ENCODE measurements around the gene PDE11A. TPM values are rescaled to one million over a fixed set of nuclear protein-coding genes. Genes with fewer than 3 reads are reported as not detected.

PDE11A gene
- total and polyA plus RNA-seq, 4 donors = 1.0 to 5.9 (median 1.7) TPM

DNA sequence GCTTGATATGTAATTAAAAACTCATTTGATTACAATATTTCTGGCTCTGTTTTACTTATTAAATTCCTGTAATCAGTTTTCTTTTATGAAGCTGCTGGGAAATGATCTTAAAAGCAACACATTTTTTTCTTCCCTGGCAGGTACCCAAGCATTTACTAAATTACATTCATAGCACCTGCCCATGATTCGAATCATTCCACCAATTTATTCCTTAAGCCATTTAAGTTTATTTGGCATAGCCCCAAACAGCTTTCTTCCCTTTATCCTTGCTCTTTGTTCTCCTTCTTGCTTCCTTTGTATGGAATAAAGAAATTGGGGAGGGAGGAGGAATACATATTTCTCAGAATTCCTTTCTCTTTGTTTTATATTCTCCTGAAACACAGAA, 438.7 kb downstream of the PDE11A start:
- H3K9me3 ChIP-seq (ENCODE audit: control insufficient read depth in 4 of 4, low read length in 3 of 4) = no peaks in the 10 kb centered on the region
- WGBS = 79% methylated on average over 1 of the region's 1 CpG
- H3K36me3 ChIP-seq (ENCODE audit: control insufficient read depth in 4 of 4, insufficient read depth in 3 of 4, low read depth in 1 of 4, low read length in 3 of 4) = no peaks in the 10 kb centered on the region
- H3K27ac ChIP-seq (ENCODE audit: low read depth in 1 of 2, low read length in 2 of 2) = no peak overlapping the region
- H3K4me3 ChIP-seq (ENCODE audit: low read depth in 1 of 3, low read length in 3 of 3) = no peak overlapping the region
- no peaks in the 10 kb centered on the region for H3K4me1 ChIP-seq (ENCODE audit: control insufficient read depth in 4 of 4, insufficient read depth in 4 of 4, low read length in 3 of 4)
- TF ChIP-seq FOXA2 (IDR thresholded peaks at IDR 0.05) (no peak), TAF1 (conservative IDR thresholded peaks at IDR 0.05) (no peak), SP1 (IDR thresholded peaks at IDR 0.05) (no peak), JUND (IDR thresholded peaks at IDR 0.05) (no peak), ZBTB33 (IDR thresholded peaks at IDR 0.05) (no peak), ATF3 (IDR thresholded peaks at IDR 0.05) (no peak)
- TF ChIP-seq, protein P1, sequence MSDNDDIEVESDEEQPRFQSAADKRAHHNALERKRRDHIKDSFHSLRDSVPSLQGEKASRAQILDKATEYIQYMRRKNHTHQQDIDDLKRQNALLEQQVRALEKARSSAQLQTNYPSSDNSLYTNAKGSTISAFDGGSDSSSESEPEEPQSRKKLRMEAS (IDR thresholded peaks at IDR 0.05) = no peak
- no peaks in the 10 kb centered on the region for H3K27me3 ChIP-seq (ENCODE audit: control insufficient read depth in 4 of 4, insufficient read depth in 4 of 4, low read length in 3 of 4)
- DNase-seq (ENCODE audit: low spot score) = no peak
- H3K9ac ChIP-seq (ENCODE audit: low read depth in 1 of 2, low read length in 2 of 2) = no peak overlapping the region

GRCh38 chr2:177633111-177633510, 439.5 kb downstream of the PDE11A start:
- 86% methylated on average over 3 of the region's 3 CpGs for WGBS
- TF ChIP-seq ZBTB33 (IDR thresholded peaks at IDR 0.05) = no peak
- no peak for TF ChIP-seq RAD21 (IDR thresholded peaks at IDR 0.05)
- TF ChIP-seq, protein P1 (IDR thresholded peaks at IDR 0.05) = no peak
- no peak for TF ChIP-seq FOXA2 (IDR thresholded peaks at IDR 0.05)
- TF ChIP-seq CTCF (IDR thresholded peaks at IDR 0.05; ENCODE audit: low read depth, low read length, missing input control) = no peak
- TF ChIP-seq SP1 (IDR thresholded peaks at IDR 0.05) = no peak
- TF ChIP-seq FOXA1 (IDR thresholded peaks at IDR 0.05) = no peak
- no peak for TF ChIP-seq TAF1 (conservative IDR thresholded peaks at IDR 0.05)
- no peak for TF ChIP-seq EGR1 (IDR thresholded peaks at IDR 0.05; ENCODE audit: low read depth in 2 of 2)
- TF ChIP-seq GABPA (IDR thresholded peaks at IDR 0.05 in 1 of 2, conservative IDR thresholded peaks at IDR 0.05 in 1 of 2) = no peak
- no peak for TF ChIP-seq YY1 (IDR thresholded peaks at IDR 0.05)
- TF ChIP-seq RXRA (IDR thresholded peaks at IDR 0.05) = no peak
- TF ChIP-seq NR2F2 (IDR thresholded peaks at IDR 0.05) = no peak
- TF ChIP-seq, protein P2, sequence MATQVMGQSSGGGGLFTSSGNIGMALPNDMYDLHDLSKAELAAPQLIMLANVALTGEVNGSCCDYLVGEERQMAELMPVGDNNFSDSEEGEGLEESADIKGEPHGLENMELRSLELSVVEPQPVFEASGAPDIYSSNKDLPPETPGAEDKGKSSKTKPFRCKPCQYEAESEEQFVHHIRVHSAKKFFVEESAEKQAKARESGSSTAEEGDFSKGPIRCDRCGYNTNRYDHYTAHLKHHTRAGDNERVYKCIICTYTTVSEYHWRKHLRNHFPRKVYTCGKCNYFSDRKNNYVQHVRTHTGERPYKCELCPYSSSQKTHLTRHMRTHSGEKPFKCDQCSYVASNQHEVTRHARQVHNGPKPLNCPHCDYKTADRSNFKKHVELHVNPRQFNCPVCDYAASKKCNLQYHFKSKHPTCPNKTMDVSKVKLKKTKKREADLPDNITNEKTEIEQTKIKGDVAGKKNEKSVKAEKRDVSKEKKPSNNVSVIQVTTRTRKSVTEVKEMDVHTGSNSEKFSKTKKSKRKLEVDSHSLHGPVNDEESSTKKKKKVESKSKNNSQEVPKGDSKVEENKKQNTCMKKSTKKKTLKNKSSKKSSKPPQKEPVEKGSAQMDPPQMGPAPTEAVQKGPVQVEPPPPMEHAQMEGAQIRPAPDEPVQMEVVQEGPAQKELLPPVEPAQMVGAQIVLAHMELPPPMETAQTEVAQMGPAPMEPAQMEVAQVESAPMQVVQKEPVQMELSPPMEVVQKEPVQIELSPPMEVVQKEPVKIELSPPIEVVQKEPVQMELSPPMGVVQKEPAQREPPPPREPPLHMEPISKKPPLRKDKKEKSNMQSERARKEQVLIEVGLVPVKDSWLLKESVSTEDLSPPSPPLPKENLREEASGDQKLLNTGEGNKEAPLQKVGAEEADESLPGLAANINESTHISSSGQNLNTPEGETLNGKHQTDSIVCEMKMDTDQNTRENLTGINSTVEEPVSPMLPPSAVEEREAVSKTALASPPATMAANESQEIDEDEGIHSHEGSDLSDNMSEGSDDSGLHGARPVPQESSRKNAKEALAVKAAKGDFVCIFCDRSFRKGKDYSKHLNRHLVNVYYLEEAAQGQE (IDR thresholded peaks at IDR 0.05) = no peak
- TF ChIP-seq HNF4A (conservative IDR thresholded peaks at IDR 0.05) = no peak
- Histone ChIP-seq H3K4me3 (ENCODE audit: low read depth in 1 of 3, low read length in 3 of 3) (no peak overlapping the region), H3K27me3 (ENCODE audit: control insufficient read depth in 4 of 4, insufficient read depth in 4 of 4, low read length in 3 of 4) (no peaks in the 10 kb centered on the region), H3K9ac (ENCODE audit: low read depth in 1 of 2, low read length in 2 of 2) (no peak overlapping the region), H3K9me3 (ENCODE audit: control insufficient read depth in 4 of 4, low read length in 3 of 4) (no peaks in the 10 kb centered on the region), H3K4me1 (ENCODE audit: control insufficient read depth in 4 of 4, insufficient read depth in 4 of 4, low read length in 3 of 4) (no peaks in the 10 kb centered on the region), H3K27ac (ENCODE audit: low read depth in 1 of 2, low read length in 2 of 2) (no peak overlapping the region), H3K36me3 (ENCODE audit: control insufficient read depth in 4 of 4, insufficient read depth in 3 of 4, low read depth in 1 of 4, low read length in 3 of 4) (no peaks in the 10 kb centered on the region)
- no peak for DNase-seq (ENCODE audit: low spot score)
